Large intestine (tissue), 3 donors: Measurements from ENCODE around the gene FAR2. TPM values are rescaled to one million over a fixed set of nuclear protein-coding genes. Genes with fewer than 3 reads are reported as not detected.
A peak's percentile ranks its signal among the peaks of the same experiment; 100 is the strongest.

Source experiments
- DNase-seq, 2 donors: peaks; one replicate each; pipeline versions ENCODE4 v3.0.0 to v3.0.0-alpha.2; 2013
- H3K27ac ChIP-seq: one replicate; pipeline ENCODE4 v1.5.1; 2013; ENCODE audit warnings: low read length
- H3K27me3 ChIP-seq: 2 replicates; pipeline ENCODE4 v1.6.1; 2013; ENCODE audit warnings: low read length; ENCODE audit not compliant: control insufficient read depth, insufficient read depth
- H3K36me3 ChIP-seq: 2 replicates; pipeline ENCODE4 v1.6.1; 2013; ENCODE audit warnings: low read length; ENCODE audit not compliant: control insufficient read depth, insufficient read depth
- H3K4me1 ChIP-seq: one replicate; pipeline ENCODE4 v1.6.1; 2013; ENCODE audit warnings: low read length; ENCODE audit not compliant: control insufficient read depth, insufficient read depth
- H3K4me3 ChIP-seq: one replicate; pipeline ENCODE4 v1.5.1; 2013; ENCODE audit warnings: low read length
- H3K9me3 ChIP-seq: one replicate; pipeline ENCODE4 v1.6.1; 2013; ENCODE audit warnings: mild to moderate bottlenecking, low read depth, low read length, moderate library complexity; ENCODE audit not compliant: control insufficient read depth
- WGBS: methylation state at CpG from one replicate; pipeline ENCODE4 v1.1.5; 2013; ENCODE audit warnings: low lambda C conversion rate; ENCODE audit not compliant: insufficient coverage; 5-methylcytosine and 5-hydroxymethylcytosine counted together
- polyA plus RNA-seq: library from polyadenylated mRNA; unstranded; fragments of 120-200 nt; gene quantifications from one replicate; pipeline ENCODE4 v1.2.1, GENCODE V29; 2013

Gene FAR2
- polyA plus RNA-seq, 1 donor: 18.1 TPM

DNA sequence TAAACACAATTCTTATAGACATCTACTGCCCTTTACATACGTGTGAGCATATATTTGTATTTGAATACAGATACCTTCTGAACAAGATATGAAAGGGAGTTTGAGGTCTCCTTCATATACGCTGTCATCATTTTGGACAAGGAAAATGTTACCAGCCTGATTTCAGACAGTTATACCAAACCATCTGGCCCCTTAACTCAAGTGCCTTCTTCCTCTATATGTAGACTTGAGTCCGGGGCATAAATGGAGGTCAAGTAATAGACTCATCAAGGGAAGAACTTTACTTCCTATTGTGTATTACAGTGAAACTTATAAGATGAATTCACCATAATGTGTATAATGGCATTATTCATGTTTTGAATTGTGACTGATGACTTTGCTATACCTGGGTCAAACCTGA, 52.2 kb downstream of the FAR2 start:
- Histone ChIP-seq H3K4me1 (peaks cover 4% of the 10 kb centered on the region), H3K9me3 (no peaks in the 10 kb centered on the region), H3K27ac (no peak overlapping the region), H3K36me3 (no peaks in the 10 kb centered on the region), H3K27me3 (no peaks in the 10 kb centered on the region), H3K4me3 (no peak overlapping the region)
- 80% methylated on average over 1 of the region's 3 CpGs for WGBS
- DNase-seq: no peak

DNA sequence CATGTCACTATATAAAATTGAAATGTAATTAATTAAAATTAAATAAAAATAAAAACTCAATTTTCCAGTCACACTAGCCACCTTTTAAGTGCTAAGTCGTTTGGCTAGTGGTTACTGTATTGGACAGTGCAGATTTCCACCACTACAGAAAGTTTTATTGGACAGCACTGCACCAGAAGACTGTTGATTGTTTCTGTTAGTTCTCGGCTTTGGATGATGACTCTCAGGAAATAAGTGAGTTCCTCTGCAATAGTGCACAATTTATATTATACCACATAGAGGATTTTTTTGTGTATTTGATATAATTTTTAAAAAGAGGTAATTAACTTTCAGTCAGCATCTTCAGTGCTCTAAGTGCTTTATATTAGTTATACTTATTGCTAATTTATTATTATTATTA, 52.7 kb downstream of the FAR2 start:
- DNase-seq: no peak
- Histone ChIP-seq H3K4me1 (peaks cover 4% of the 10 kb centered on the region), H3K4me3 (no peak overlapping the region), H3K36me3 (no peaks in the 10 kb centered on the region), H3K27me3 (no peaks in the 10 kb centered on the region), H3K27ac (no peak overlapping the region), H3K9me3 (no peaks in the 10 kb centered on the region)
- WGBS: no CpG with 5 or more reads among the region's 2 CpGs

DNA sequence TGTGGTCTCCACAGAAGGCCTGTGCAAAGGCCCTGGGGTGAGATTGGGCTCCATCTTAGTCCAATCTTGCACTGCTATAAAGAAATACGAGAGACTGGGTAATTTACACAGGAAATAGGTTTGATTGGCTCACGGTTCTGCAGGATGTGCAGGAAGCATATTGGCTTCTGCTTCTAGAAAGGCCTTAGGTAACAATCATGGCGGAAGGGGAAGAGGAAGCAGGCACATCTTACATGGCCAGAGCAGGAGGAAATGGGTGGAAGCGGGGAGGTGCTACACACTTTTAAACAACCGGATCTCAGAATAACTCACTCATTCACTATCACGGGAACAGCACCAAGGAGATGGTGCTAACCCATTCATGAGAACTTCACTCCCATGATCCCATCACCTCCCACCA, 55.4 kb downstream of the FAR2 start:
- no peak for DNase-seq
- 100% methylated on average over 3 of the region's 6 CpGs for WGBS

GRCh38 chr12:29207120-29207519, 58.0 kb downstream of the FAR2 start:
- DNase-seq: no peak
- Histone ChIP-seq H3K4me3 (no peak overlapping the region), H3K27me3 (no peaks in the 10 kb centered on the region), H3K36me3 (no peaks in the 10 kb centered on the region), H3K9me3 (no peaks in the 10 kb centered on the region), H3K27ac (no peak overlapping the region), H3K4me1 (peaks cover 37% of the 10 kb centered on the region)
- WGBS: 100% methylated on average over 2 of the region's 5 CpGs

More for the DNA sequence above, 55.4 kb downstream of the FAR2 start:
- Histone ChIP-seq H3K27me3 (no peaks in the 10 kb centered on the region), H3K27ac (no peak overlapping the region), H3K9me3 (no peaks in the 10 kb centered on the region), H3K4me1 (peaks cover 22% of the 10 kb centered on the region), H3K36me3 (no peaks in the 10 kb centered on the region), H3K4me3 (no peak overlapping the region)

DNA sequence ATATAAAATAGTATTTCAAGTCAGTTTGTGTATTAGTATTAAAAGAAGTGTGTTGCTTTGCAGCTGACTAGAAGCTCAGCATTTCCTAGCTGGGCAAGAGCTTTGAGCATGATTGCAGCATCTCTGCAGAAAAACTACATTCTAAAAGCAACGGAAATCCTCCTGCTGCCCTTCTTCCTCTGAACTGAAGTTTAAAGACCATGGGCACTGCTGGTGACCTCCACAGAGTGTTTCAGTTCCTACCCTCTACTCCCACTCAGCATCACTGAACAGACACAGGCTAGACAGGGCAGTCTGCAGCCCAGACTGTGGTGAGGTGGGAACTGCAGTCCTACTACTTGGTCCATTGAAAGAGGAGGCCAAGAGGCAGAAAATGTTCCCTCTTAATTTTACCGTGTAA, 59.0 kb downstream of the FAR2 start:
- H3K9me3 ChIP-seq: no peaks in the 10 kb centered on the region
- no peaks in the 10 kb centered on the region for H3K36me3 ChIP-seq
- peak overlapping the region; percentile 78 for H3K27ac ChIP-seq
- H3K27me3 ChIP-seq: no peaks in the 10 kb centered on the region
- H3K4me1 ChIP-seq: peaks cover 45% of the 10 kb centered on the region
- no peak overlapping the region for H3K4me3 ChIP-seq
- WGBS: no CpG with 5 or more reads among the region's 2 CpGs
- DNase-seq: no peak

GRCh38 chr12:29208936-29209701, 60.0 kb downstream of the FAR2 start:
- H3K27me3 ChIP-seq: no peaks in the 10 kb centered on the region
- H3K4me3 ChIP-seq: no peak overlapping the region
- H3K9me3 ChIP-seq: no peaks in the 10 kb centered on the region
- peak; percentile 85 to 95 for DNase-seq
- H3K4me1 ChIP-seq: peaks cover 48% of the 10 kb centered on the region
- no peaks in the 10 kb centered on the region for H3K36me3 ChIP-seq
- H3K27ac ChIP-seq: peak overlapping the region; percentile 78
- WGBS: 17% methylated on average over 1 of the region's 3 CpGs

DNA sequence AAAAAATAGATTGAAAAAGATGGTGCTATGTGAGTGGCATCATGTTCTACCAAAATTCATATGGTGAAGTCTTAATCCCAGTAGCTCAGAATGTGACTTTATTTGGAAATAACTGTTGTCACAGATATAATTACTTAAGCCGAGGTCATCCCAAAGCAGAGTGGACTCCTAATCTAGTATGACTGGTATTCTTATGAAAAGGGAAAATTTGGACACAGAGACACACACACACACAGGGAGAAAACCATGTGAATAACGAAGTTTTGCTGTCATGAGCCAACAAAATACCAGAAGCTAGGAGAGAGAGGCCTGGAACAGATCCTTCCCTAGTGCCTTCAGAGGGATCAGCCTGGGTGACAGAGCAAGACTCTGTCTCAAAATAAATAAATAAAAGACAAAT, 62.6 kb downstream of the FAR2 start:
- DNase-seq: no peak
- WGBS: 90% methylated on average over 2 of the region's 2 CpGs
- Histone ChIP-seq H3K27ac (no peak overlapping the region), H3K27me3 (no peaks in the 10 kb centered on the region), H3K4me3 (no peak overlapping the region), H3K9me3 (no peaks in the 10 kb centered on the region), H3K4me1 (peaks cover 48% of the 10 kb centered on the region), H3K36me3 (no peaks in the 10 kb centered on the region)

DNA sequence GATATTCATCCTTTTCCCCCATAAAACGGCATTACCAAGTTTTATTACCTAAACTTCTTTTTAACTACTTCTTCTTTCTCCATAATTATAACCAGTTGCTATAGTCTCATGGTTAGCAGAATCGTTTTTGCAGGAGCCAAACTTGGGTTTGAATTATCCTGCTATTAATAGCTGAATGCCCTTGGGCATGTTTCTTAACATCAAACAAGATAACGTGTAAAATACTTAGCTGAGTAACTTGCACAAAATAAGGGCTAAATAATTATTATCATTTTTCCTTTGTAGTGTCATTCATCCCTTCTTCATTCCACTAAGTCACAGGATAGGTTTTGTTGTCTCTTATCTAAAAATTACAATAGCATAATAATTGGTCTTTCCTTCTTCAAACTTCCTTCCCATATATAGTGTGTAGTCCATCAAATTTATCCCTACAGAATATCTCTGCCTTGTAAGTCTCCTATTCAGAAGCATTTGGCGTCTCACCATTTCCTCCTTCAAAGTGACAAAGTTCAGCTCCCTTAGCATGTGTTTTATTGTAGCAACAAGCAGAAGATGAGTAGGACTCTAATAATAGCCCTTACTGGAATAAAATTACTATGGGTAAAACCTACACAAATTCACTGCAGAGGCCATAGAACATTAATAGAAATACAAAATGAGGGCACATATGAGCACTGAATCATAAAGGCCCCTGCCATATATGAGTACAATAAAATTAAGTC, 63.8 kb downstream of the FAR2 start:
- Histone ChIP-seq H3K27ac (peak overlapping the region; percentile 75), H3K4me3 (no peak overlapping the region), H3K36me3 (no peaks in the 10 kb centered on the region), H3K9me3 (no peaks in the 10 kb centered on the region), H3K27me3 (no peaks in the 10 kb centered on the region), H3K4me1 (peaks cover 41% of the 10 kb centered on the region)
- peak; percentile 67 to 85 for DNase-seq
- WGBS: 48% methylated on average over 2 of the region's 4 CpGs

- Histone ChIP-seq H3K27me3 (no peaks in the 10 kb centered on the region), H3K4me3 (no peak overlapping the region), H3K36me3 (no peaks in the 10 kb centered on the region), H3K9me3 (no peaks in the 10 kb centered on the region), H3K4me1 (peaks cover 15% of the 10 kb centered on the region), H3K27ac (no peak overlapping the region)
- no peak for DNase-seq
- WGBS: 100% methylated on average over 1 of the region's 2 CpGs
Measured at GRCh38 chr12:29216266-29216665, 67.2 kb downstream of the FAR2 start.

- Histone ChIP-seq H3K36me3 (no peaks in the 10 kb centered on the region), H3K4me3 (no peak overlapping the region), H3K27me3 (no peaks in the 10 kb centered on the region), H3K9me3 (no peaks in the 10 kb centered on the region), H3K4me1 (peaks cover 13% of the 10 kb centered on the region), H3K27ac (no peak overlapping the region)
- DNase-seq: no peak
- WGBS: 100% methylated on average over 1 of the region's 5 CpGs
Measured at GRCh38 chr12:29216797-29217575, 67.9 kb downstream of the FAR2 start.
